ENCODE measurements around the gene THTPA. TPM values are rescaled to one million over a fixed set of nuclear protein-coding genes. Genes with fewer than 3 reads are reported as not detected.
A peak's percentile ranks its signal among the peaks of the same experiment; 100 is the strongest.

Gene THTPA
- total and polyA plus RNA-seq, 9 of the 15 experiments (the other 6 are each of a cell fraction or from before 2014, with no cell fraction given): 2.4 to 8.7 (median 5.2) TPM

GRCh38 chr14:23562822-23563472 lies 6.9 kb downstream of the THTPA start:
- no peaks in the 10 kb centered on the region for H3K27me3 ChIP-seq (ENCODE audit: control insufficient read depth in 2 of 2, insufficient read depth in 2 of 2, low read length in 2 of 2)
- in situ Hi-C loops (cut with MboI): loop anchor here (10.0 kb wide), 1 partner anchor 298 kb away; no protein-coding TSS in a partner anchor
- H3K9me3 ChIP-seq (replicated peaks; ENCODE audit: control insufficient read depth, insufficient read depth, low read depth, low read length): no peaks in the 10 kb centered on the region
- ChIA-PET POLR2A (interaction anchor here (0.6 to 1.0 kb wide), 2 partner anchors 10 to 108 kb away, joined by 3 read pairs; no protein-coding TSS in a partner anchor), CTCF (ENCODE audit: low intra/inter-chr PET ratio) (interaction anchor here (0.7 to 2.5 kb wide), 5 partner anchors 81 to 442 kb away, joined by 4 to 22 read pairs (median 5); no protein-coding TSS in a partner anchor)
- peaks cover 68% of the 10 kb centered on the region; the same call in 2 of the 3 replicates for H3K36me3 ChIP-seq (ENCODE audit: control insufficient read depth, insufficient read depth, low read length)
- H3K9ac ChIP-seq (ENCODE audit: insufficient read depth in 1 of 2, low read depth in 2 of 2, low read length in 2 of 2): no peak overlapping the region
- no peak overlapping the region for H3K4me2 ChIP-seq (ENCODE audit: insufficient read depth, low read length)
- intact Hi-C loops (cut with micrococcal nuclease): loop anchor here (5.0 kb wide), 1 partner anchor 441 kb away; no protein-coding TSS in a partner anchor
- H3K4me1 ChIP-seq (replicated peaks in 1 of 2; ENCODE audit: control insufficient read depth in 2 of 2, insufficient read depth in 2 of 2, low read length in 2 of 2): peaks cover 4 to 14% of the 10 kb centered on the region in 2 experiments; a peak in 4 of 5 replicates
- no peak overlapping the region for H3K4me3 ChIP-seq
- ATAC-seq (peak; percentile 43), FAIRE-seq (peak; percentile 87), DNase-seq (ENCODE audit: extremely low read depth in 1 of 4, low spot score in 3 of 4) (peak; percentile 29 to 63 (median 49))
- H4K20me1 ChIP-seq (replicated peaks; ENCODE audit: control insufficient read depth, insufficient read depth, low read length): 0 out of 2 replicates have a peak, but pooled peaks cover 3% of the 10 kb centered on the region
- no TSS peak for BruUV-seq (replicated peaks)
- 60% methylated on average over 1 of the region's 2 CpGs for WGBS (ENCODE audit: insufficient coverage, low coverage, missing lambda C conversion rate)
- H3K27ac ChIP-seq (ENCODE audit: extremely low read depth, low read depth, low read length): no peak overlapping the region
- H2AFZ ChIP-seq (ENCODE audit: low read depth, low read length): no peak overlapping the region
- no peaks in the 10 kb centered on the region for H3K9me1 ChIP-seq (ENCODE audit: control insufficient read depth, insufficient read depth, low read length)
- peaks cover 10% of the 10 kb centered on the region; the same call in 2 of the 3 replicates for H3K79me2 ChIP-seq (ENCODE audit: control insufficient read depth, insufficient read depth, low read length)
- TF ChIP-seq DLX4 (CRISPR knock-in tag; IDR thresholded peaks at IDR 0.05): no peak
- TF ChIP-seq MAZ (CRISPR knock-in tag; conservative IDR thresholded peaks at IDR 0.05 in 1 of 2, IDR thresholded peaks at IDR 0.05 in 1 of 2): peak in 1 of 2 experiments; percentile 53; a peak in 2 of 4 replicates
- 0 out of 2 replicates have a peak, but pooled peaks have one; percentile 16 for TF ChIP-seq RB1 (IDR thresholded peaks at IDR 0.05; ENCODE audit: low read depth)
- TF ChIP-seq RAD21 (CRISPR knock-in tag; conservative IDR thresholded peaks at IDR 0.05 in 1 of 2, IDR thresholded peaks at IDR 0.05 in 1 of 2): peak; percentile 40 to 72; a peak in 3 of 4 replicates
- no peak for TF ChIP-seq EGR1 (conservative IDR thresholded peaks at IDR 0.05)
- TF ChIP-seq BHLHE40 (IDR thresholded peaks at IDR 0.05; ENCODE audit: low read length): no peak
- peak; percentile 30; the same call in 1 of the 2 replicates for TF ChIP-seq REST (IDR thresholded peaks at IDR 0.05; ENCODE audit: borderline replicate concordance)
- TF ChIP-seq REST (CRISPR knock-in tag; IDR thresholded peaks at IDR 0.05; ENCODE audit: low read depth): no peak
- peak; percentile 13; the same call in 1 of the 2 replicates for TF ChIP-seq STAG1 (CRISPR knock-in tag; IDR thresholded peaks at IDR 0.05; ENCODE audit: borderline replicate concordance)
- TF ChIP-seq CREM (IDR thresholded peaks at IDR 0.05; ENCODE audit: low read depth): peak; percentile 9; the same call in 1 of the 2 replicates
- TF ChIP-seq KHSRP (IDR thresholded peaks at IDR 0.05): no peak
- no peak for TF ChIP-seq ZNF197 (CRISPR knock-in tag; IDR thresholded peaks at IDR 0.05; ENCODE audit: low read depth)
- TF ChIP-seq NFIX (CRISPR knock-in tag; IDR thresholded peaks at IDR 0.05; ENCODE audit: low read depth): no peak
- no peak for TF ChIP-seq PTBP1 (IDR thresholded peaks at IDR 0.05; ENCODE audit: low read depth, low read length)
